ENCODE measurements around the gene CFD. TPM values are rescaled to one million over a fixed set of nuclear protein-coding genes. Genes with fewer than 3 reads are reported as not detected.

The CFD gene
- total RNA-seq, 1 donor from 2014 or later: 1,680 TPM

DNA sequence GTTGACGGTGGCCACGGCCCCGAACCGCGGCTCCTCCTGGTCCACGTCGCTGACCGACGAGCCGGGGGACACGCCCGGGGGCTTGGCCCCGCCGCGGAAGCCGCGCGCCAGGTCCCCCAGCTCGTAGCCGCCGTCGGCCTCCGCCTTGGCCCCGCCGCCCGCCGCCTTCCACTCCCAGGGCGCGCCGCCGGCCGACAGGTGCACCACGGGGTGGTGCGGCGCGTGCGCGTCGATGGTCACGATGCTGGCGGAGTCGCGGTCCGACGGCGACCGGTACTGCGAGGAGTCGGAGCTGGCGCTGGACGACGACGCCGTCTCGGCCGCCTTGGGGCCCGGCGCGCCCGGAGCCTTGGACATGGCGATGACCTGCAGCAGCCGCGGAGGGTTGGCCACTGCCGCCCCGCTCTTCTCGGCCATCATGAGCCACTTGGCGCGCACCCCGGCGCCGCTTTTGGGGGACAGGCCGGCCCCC is 46.7 kb upstream of the CFD start:
- intact Hi-C loops (cut with DNase I): no loop called here
- no peak for DNase-seq (ENCODE audit: low spot score in 2 of 2)
- no peaks in the 10 kb centered on the region for H3K9me3 ChIP-seq
- TF ChIP-seq, protein P1, sequence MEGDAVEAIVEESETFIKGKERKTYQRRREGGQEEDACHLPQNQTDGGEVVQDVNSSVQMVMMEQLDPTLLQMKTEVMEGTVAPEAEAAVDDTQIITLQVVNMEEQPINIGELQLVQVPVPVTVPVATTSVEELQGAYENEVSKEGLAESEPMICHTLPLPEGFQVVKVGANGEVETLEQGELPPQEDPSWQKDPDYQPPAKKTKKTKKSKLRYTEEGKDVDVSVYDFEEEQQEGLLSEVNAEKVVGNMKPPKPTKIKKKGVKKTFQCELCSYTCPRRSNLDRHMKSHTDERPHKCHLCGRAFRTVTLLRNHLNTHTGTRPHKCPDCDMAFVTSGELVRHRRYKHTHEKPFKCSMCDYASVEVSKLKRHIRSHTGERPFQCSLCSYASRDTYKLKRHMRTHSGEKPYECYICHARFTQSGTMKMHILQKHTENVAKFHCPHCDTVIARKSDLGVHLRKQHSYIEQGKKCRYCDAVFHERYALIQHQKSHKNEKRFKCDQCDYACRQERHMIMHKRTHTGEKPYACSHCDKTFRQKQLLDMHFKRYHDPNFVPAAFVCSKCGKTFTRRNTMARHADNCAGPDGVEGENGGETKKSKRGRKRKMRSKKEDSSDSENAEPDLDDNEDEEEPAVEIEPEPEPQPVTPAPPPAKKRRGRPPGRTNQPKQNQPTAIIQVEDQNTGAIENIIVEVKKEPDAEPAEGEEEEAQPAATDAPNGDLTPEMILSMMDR (IDR thresholded peaks at IDR 0.05): no peak
- H3K27ac ChIP-seq: no peak overlapping the region
- no peaks in the 10 kb centered on the region for H3K27me3 ChIP-seq
- H3K4me3 ChIP-seq: no peak overlapping the region
- H3K4me1 ChIP-seq: no peaks in the 10 kb centered on the region
- peaks cover 44 to 55% of the 10 kb centered on the region in 2 donors for H3K36me3 ChIP-seq

DNA sequence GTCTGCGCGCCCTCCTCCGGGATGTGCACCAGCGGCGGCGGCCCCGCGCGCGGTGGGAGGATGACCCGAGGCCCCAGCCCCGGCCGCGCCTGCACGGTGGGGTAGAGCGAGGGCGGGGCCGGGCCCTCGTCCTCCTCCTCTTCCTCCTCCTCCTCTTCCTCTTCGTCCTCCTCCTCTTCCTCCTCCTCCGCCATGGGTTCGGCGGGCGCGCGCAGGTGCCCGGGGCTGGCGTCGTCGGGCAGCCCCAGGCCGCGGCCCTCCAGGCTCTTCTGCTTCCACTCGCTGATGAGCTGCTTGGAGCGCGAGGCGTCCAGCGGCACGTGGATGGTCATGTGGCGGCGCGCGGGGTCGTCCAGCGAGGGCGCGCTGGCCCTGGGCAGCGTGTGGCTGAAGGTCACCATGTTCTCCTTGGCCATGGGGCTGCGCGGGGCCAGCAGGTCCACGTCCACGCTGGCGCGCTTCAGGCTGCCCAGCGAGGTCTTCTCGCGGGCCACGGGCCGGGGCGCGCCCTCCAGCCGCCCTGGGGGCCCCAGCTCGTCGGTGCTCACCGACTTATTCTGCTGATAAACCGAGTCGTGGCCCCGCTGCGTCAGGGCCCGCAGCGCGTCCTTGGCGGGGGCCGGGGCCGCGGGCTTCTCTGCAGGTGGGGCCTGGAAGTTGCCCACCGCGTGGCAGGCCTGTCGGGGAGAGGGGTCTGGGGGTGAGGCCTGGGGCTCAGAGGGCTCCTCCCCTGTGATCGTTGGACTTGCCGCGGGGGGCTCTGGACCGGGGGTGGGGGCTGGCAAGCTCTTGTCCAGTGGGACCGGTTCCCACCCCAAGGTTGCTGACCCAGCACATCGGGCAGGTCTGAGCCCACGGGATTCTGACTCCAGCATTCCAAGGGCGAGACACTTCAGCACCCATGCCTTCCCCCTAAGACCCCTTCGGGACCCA is 46.0 kb upstream of the CFD start:
- H3K9me3 ChIP-seq: no peaks in the 10 kb centered on the region
- H3K27ac ChIP-seq: no peak overlapping the region
- H3K4me1 ChIP-seq: no peaks in the 10 kb centered on the region
- no peak overlapping the region for H3K4me3 ChIP-seq
- no peak for DNase-seq (ENCODE audit: low spot score in 2 of 2)
- peaks cover 37 to 48% of the 10 kb centered on the region in 2 donors for H3K36me3 ChIP-seq
- no peaks in the 10 kb centered on the region for H3K27me3 ChIP-seq
- intact Hi-C loops (cut with DNase I): no loop called here
- TF ChIP-seq, protein P1 (IDR thresholded peaks at IDR 0.05): no peak

DNA sequence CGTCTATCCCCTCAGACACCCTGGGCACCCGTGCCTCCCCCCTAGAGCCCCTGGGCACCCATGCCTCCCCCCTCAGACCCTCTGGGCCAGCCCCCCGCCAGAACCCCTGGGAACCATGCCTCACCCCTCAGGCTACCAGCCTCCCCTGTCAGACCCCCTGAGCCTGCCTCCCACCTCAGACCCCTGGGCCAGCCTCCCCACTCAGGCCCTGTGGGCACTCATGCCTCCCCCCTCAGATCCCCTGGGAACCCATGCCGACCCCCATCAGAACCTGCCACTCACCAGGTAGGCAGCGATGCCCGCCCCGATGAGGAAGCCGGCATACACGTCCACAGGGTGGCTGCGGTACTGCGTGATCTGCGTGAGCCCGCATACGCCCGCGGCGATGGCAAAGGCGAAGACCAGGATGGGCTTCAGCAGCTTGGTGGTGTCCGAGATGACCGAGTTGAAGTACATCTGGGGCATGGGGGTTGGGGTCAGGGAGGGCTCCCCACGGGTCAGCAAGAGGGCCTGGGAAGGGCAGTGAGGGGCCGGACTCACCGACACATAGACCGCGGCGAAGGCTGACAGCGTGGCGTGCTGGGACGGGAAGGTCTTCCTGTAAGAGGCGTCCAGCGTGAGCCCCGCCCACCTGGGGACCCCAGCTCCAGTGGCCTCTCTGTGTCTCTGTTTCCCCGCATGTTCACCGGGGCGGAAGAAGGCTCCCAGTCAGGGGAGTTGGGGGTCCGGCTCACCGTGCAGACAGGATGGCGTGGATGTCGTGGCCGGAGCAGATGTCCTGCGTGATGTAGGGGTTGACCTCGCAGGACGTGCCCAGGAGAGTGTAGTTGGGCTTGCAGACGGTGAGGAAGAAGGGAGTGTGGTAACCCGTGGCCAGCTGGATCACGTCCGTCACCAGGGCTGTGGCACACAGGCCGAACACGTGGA is 45.0 kb upstream of the CFD start:
- no peaks in the 10 kb centered on the region for H3K27me3 ChIP-seq
- TF ChIP-seq, protein P1 (IDR thresholded peaks at IDR 0.05): no peak
- DNase-seq (ENCODE audit: low spot score in 2 of 2): no peak
- H3K9me3 ChIP-seq: no peaks in the 10 kb centered on the region
- intact Hi-C loops (cut with DNase I): no loop called here
- peaks cover 28 to 39% of the 10 kb centered on the region in 2 donors for H3K36me3 ChIP-seq
- H3K4me3 ChIP-seq: no peak overlapping the region
- no peaks in the 10 kb centered on the region for H3K4me1 ChIP-seq
- no peak overlapping the region for H3K27ac ChIP-seq

DNA sequence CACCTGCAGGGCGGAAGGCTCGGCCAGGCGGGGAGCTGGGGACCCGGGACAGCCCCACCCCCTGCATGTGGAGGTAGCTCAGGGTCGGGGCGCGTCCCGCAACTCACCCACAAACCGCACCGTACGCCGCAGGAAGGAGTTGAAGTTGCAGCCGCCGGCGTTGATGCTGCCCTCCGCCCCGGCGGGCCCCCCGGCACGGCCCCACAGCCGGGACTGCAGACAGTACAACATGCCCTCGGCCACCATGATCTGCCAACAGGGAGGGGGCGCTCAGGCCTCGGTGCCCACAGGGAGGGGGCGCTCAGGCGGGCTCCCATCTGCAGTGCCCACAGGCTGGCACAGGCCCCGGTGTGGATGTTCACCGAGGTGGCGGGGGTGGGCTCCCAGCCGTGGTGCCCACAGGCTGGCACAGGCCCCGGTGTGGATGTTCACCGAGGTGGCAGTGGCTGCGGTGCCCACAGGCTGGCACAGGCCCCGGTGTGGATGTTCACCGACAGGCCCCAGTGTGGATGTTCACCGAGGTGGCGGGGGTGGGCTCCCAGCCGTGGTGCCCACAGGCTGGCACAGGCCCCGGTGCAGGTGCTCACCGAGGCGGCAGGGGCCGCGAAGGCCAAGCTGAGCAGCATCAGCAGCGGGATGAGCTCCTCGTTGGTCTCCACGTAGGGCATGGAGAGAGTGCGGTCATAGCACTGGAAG is 44.2 kb upstream of the CFD start:
- intact Hi-C loops (cut with DNase I): no loop called here
- no peaks in the 10 kb centered on the region for H3K9me3 ChIP-seq
- DNase-seq (ENCODE audit: low spot score in 2 of 2): no peak
- peaks cover 20 to 31% of the 10 kb centered on the region in 2 donors for H3K36me3 ChIP-seq
- TF ChIP-seq, protein P1 (IDR thresholded peaks at IDR 0.05): no peak
- H3K27me3 ChIP-seq: no peaks in the 10 kb centered on the region
- H3K4me3 ChIP-seq: no peak overlapping the region
- H3K27ac ChIP-seq: no peak overlapping the region
- no peaks in the 10 kb centered on the region for H3K4me1 ChIP-seq
